Neuronal stem cell (in vitro differentiated cells): ENCODE results near the gene P2RX6.
"Not testable (repeated sequence)": the region's sequence is repeated elsewhere in the genome, so short reads cannot be mapped to it uniquely, and the experiment has no call there.

Source experiments
- DNase-seq: peaks from one replicate; pipeline ENCODE4 v3.0.0-alpha.2; 2013; ENCODE audit warnings: low spot score
- H2AFZ ChIP-seq: one replicate; pipeline ENCODE4 v1.6.1; 2013; ENCODE audit warnings: mild to moderate bottlenecking, low read length, inconsistent platforms
- H2AK5ac ChIP-seq: 2 replicates; pipeline ENCODE4 v1.6.1; 2013; ENCODE audit warnings: low read depth, mild to moderate bottlenecking, inconsistent platforms, low read length, moderate library complexity, mixed read lengths
- H2BK120ac ChIP-seq: 2 replicates; pipeline ENCODE4 v1.6.1; 2013; ENCODE audit warnings: low read depth, mild to moderate bottlenecking, inconsistent platforms, low read length, moderate library complexity, mixed read lengths
- H2BK12ac ChIP-seq: one replicate; pipeline ENCODE4 v1.6.1; 2013; ENCODE audit warnings: low read length, inconsistent platforms
- H2BK15ac ChIP-seq: 2 replicates; pipeline ENCODE4 v1.6.1; 2013; ENCODE audit warnings: mild to moderate bottlenecking, low read length, inconsistent platforms, mixed read lengths
- H2BK5ac ChIP-seq: one replicate; pipeline ENCODE4 v1.6.1; 2013; ENCODE audit warnings: inconsistent platforms, mild to moderate bottlenecking, low read length, moderate library complexity
- H3K14ac ChIP-seq: one replicate; pipeline ENCODE4 v1.6.1; 2013; ENCODE audit warnings: low read length, inconsistent platforms
- H3K18ac ChIP-seq: 2 replicates; pipeline ENCODE4 v1.6.1; 2013; ENCODE audit warnings: low read length, inconsistent platforms
- H3K23ac ChIP-seq: 2 replicates; pipeline ENCODE4 v1.6.1; 2013; ENCODE audit warnings: low read depth, mild to moderate bottlenecking, mixed read lengths, low read length, inconsistent platforms; ENCODE audit not compliant: poor library complexity
- H3K27ac ChIP-seq: replicated peaks from 3 replicates; pipeline ENCODE4 v1.5.1; 2013; ENCODE audit warnings: low read length, inconsistent platforms
- H3K27me3 ChIP-seq, 3 experiments: 2 replicates each; pipeline ENCODE4 v1.6.1; 2013; ENCODE audit warnings: low read length in 3 of 3, mild to moderate bottlenecking in 2 of 3, inconsistent platforms in 1 of 3, low read depth in 1 of 3, mixed read lengths in 1 of 3, moderate library complexity in 1 of 3; ENCODE audit not compliant: control insufficient read depth in 3 of 3, insufficient read depth in 3 of 3
- H3K36me3 ChIP-seq, 2 donors: replicated peaks in 1 of 2; 2 replicates each; pipeline ENCODE4 v1.6.1; 2013; ENCODE audit warnings: low read length in 2 of 2; ENCODE audit not compliant: control insufficient read depth in 2 of 2, insufficient read depth in 2 of 2
- H3K4ac ChIP-seq: 2 replicates; pipeline ENCODE4 v1.6.1; 2013; ENCODE audit warnings: inconsistent platforms, mild to moderate bottlenecking, low read length, moderate library complexity
- H3K4me1 ChIP-seq, 2 donors: 1 replicate in 1 of 2; 2 replicates in 1 of 2; pipeline ENCODE4 v1.6.1; 2013; ENCODE audit warnings: low read length in 2 of 2, low read depth in 1 of 2; ENCODE audit not compliant: control insufficient read depth in 2 of 2, insufficient read depth in 1 of 2
- H3K4me2 ChIP-seq: one replicate; pipeline ENCODE4 v1.6.1; 2013; ENCODE audit warnings: mild to moderate bottlenecking, low read length, inconsistent platforms; ENCODE audit not compliant: insufficient read depth, poor library complexity, severe bottlenecking
- H3K4me3 ChIP-seq, 2 donors: 2 replicates each; pipeline ENCODE4 v1.5.1; 2013; ENCODE audit warnings: low read length in 2 of 2, mild to moderate bottlenecking in 2 of 2, inconsistent platforms in 1 of 2, moderate library complexity in 1 of 2
- H3K79me1 ChIP-seq: one replicate; pipeline ENCODE4 v1.6.1; 2013; ENCODE audit warnings: low read depth, mild to moderate bottlenecking, inconsistent platforms, low read length, moderate library complexity
- H3K9ac ChIP-seq: one replicate; pipeline ENCODE4 v1.6.1; 2013; ENCODE audit warnings: mild to moderate bottlenecking, low read depth, low read length, inconsistent platforms; ENCODE audit not compliant: poor library complexity
- H3K9me3 ChIP-seq, 2 donors: replicated peaks in 1 of 2; 2 replicates each; pipeline versions ENCODE3 to v1.6.1; 2013; ENCODE audit warnings: low read length in 2 of 2, mild to moderate bottlenecking in 2 of 2, inconsistent platforms in 1 of 2, low read depth in 1 of 2, mixed read lengths in 1 of 2, moderate library complexity in 1 of 2; ENCODE audit not compliant: control insufficient read depth in 2 of 2, insufficient read depth in 1 of 2
- H4K8ac ChIP-seq: one replicate; pipeline ENCODE4 v1.6.1; 2013; ENCODE audit warnings: low read depth, mild to moderate bottlenecking, inconsistent platforms, low read length, moderate library complexity
- H4K91ac ChIP-seq: one replicate; pipeline ENCODE4 v1.6.1; 2013; ENCODE audit warnings: low read length, low read depth, mild to moderate bottlenecking, inconsistent platforms; ENCODE audit not compliant: poor library complexity
- WGBS, 2 donors: extraction: QIAGEN DNeasy Blood & Tissue Kit; methylation state at CpG; one replicate each; pipeline ENCODE4 v1.1.7; 2013; ENCODE audit warnings: missing lambda C conversion rate in 2 of 2, mixed read lengths in 1 of 2; ENCODE audit not compliant: insufficient read length in 2 of 2, insufficient replicate concordance in 1 of 2; ENCODE audit errors: extremely low coverage in 2 of 2; 5-methylcytosine and 5-hydroxymethylcytosine counted together

Gene P2RX6

GRCh38 chr22:21000987-21001600 lies 13.9 kb upstream of the P2RX6 start:
- peak overlapping the region; percentile 88 for H2BK5ac ChIP-seq
- H3K23ac ChIP-seq, result peak overlapping the region; percentile 96
- H3K27ac ChIP-seq, result peak overlapping the region; percentile 94
- H2BK12ac ChIP-seq, result peak overlapping the region; percentile 58
- H4K91ac ChIP-seq, result peak overlapping the region; percentile 77
- H3K4me3 ChIP-seq, result peak overlapping the region; percentile 71 to 96
- peak overlapping the region; percentile 92 for H2AFZ ChIP-seq
- H2BK120ac ChIP-seq, result peak overlapping the region; percentile 98
- H3K14ac ChIP-seq, result no peak overlapping the region
- H3K27me3 ChIP-seq, result no peaks in the 10 kb centered on the region
- peak overlapping the region; percentile 82 for H4K8ac ChIP-seq
- H3K18ac ChIP-seq, result peak overlapping the region; percentile 99
- H3K4ac ChIP-seq, result peak overlapping the region; percentile 60
- peak overlapping the region; percentile 97 for H2AK5ac ChIP-seq
- DNase-seq, result no peak
- peak overlapping the region; percentile 94 for H3K9ac ChIP-seq
- no CpG with 5 or more reads among the region's 26 CpGs for WGBS, 2 donors
- H3K4me2 ChIP-seq, result peak overlapping the region; percentile 95
- peaks cover 38 to 50% of the 10 kb centered on the region in 2 donors for H3K36me3 ChIP-seq
- peak overlapping the region; percentile 54 for H2BK15ac ChIP-seq
- peaks cover 15 to 21% of the 10 kb centered on the region in 2 donors for H3K4me1 ChIP-seq
- H3K9me3 ChIP-seq, result no peaks in the 10 kb centered on the region
- peaks cover 15% of the 10 kb centered on the region for H3K79me1 ChIP-seq

GRCh38 chr22:21001601-21002325 lies 13.2 kb upstream of the P2RX6 start, which contains the start of gene THAP7:
TSS of gene THAP7 (minus strand) at chr22:21002118. CDS start at chr22:21001911, 207 bp downstream.
- peak within 1 kb of the TSS; percentile 98 for H2BK120ac ChIP-seq
- peak within 1 kb of the TSS; percentile 98 for H3K4ac ChIP-seq
- H3K18ac ChIP-seq, result peak within 1 kb of the TSS; percentile 99
- H2AK5ac ChIP-seq, result peak within 1 kb of the TSS; percentile 97
- H3K9me3 ChIP-seq, result no peaks in the 10 kb centered on the region
- peak within 1 kb of the TSS; percentile 94 for H3K27ac ChIP-seq
- H3K27me3 ChIP-seq, result no peaks in the 10 kb centered on the region
- H3K4me2 ChIP-seq, result peak within 1 kb of the TSS; percentile 95
- H3K9ac ChIP-seq, result peak within 1 kb of the TSS; percentile 94
- H2AFZ ChIP-seq, result peak within 1 kb of the TSS; percentile 92
- DNase-seq, result peak; percentile 93
- H3K79me1 ChIP-seq, result peaks cover 14% of the 10 kb centered on the region
- peak within 1 kb of the TSS; percentile 77 for H4K91ac ChIP-seq
- H3K23ac ChIP-seq, result peak within 1 kb of the TSS; percentile 96
- H3K4me3 ChIP-seq, result peak within 1 kb of the TSS; percentile 71 to 96
- no CpG with 5 or more reads among the region's 83 CpGs for WGBS, 2 donors
- H4K8ac ChIP-seq, result peak within 1 kb of the TSS; percentile 82
- peak within 1 kb of the TSS; percentile 56 for H3K14ac ChIP-seq
- H2BK12ac ChIP-seq, result peak within 1 kb of the TSS; percentile 90
- H2BK5ac ChIP-seq, result peak within 1 kb of the TSS; percentile 88
- peaks cover 17 to 21% of the 10 kb centered on the region in 2 donors for H3K4me1 ChIP-seq
- peaks cover 34 to 46% of the 10 kb centered on the region in 2 donors for H3K36me3 ChIP-seq
- H2BK15ac ChIP-seq, result peak within 1 kb of the TSS; percentile 93

- no peak overlapping the region for H3K14ac ChIP-seq
- no peak overlapping the region for H3K18ac ChIP-seq
- peaks cover 22 to 40% of the 10 kb centered on the region in 2 donors for H3K36me3 ChIP-seq
- H2AFZ ChIP-seq, result no peak overlapping the region
- no peak overlapping the region for H2AK5ac ChIP-seq
- no peaks in the 10 kb centered on the region for H3K9me3 ChIP-seq
- no peak overlapping the region for H3K23ac ChIP-seq
- H3K9ac ChIP-seq, result no peak overlapping the region
- H3K4me1 ChIP-seq, result peaks cover 17 to 21% of the 10 kb centered on the region in 2 donors
- H3K4me2 ChIP-seq, result no peak overlapping the region
- no peak for DNase-seq
- H3K27ac ChIP-seq, result peak overlapping the region; percentile 22
- H3K27me3 ChIP-seq, result no peaks in the 10 kb centered on the region
- WGBS, 2 donors, result no CpG with 5 or more reads among the region's 4 CpGs
- no peak overlapping the region for H3K4ac ChIP-seq
- H4K8ac ChIP-seq, result no peak overlapping the region
- no peak overlapping the region for H2BK120ac ChIP-seq
- no peak overlapping the region for H4K91ac ChIP-seq
- peak overlapping the region in 1 of 2 donors; percentile 59 for H3K4me3 ChIP-seq
- no peak overlapping the region for H2BK12ac ChIP-seq
- peaks cover 13% of the 10 kb centered on the region for H3K79me1 ChIP-seq
- no peak overlapping the region for H2BK5ac ChIP-seq
- H2BK15ac ChIP-seq, result no peak overlapping the region
These were observed 11.2 kb upstream of the P2RX6 start for GRCh38 chr22:21003782-21004181.

GRCh38 chr22:21009208-21009607 lies 5.8 kb upstream of the P2RX6 start:
- H3K4me3 ChIP-seq, H3K79me1 ChIP-seq, H2BK120ac ChIP-seq, H3K27ac ChIP-seq, H3K14ac ChIP-seq, H2BK12ac ChIP-seq, H3K9ac ChIP-seq, H4K91ac ChIP-seq, DNase-seq, H3K4ac ChIP-seq, H3K9me3 ChIP-seq, H2BK15ac ChIP-seq, H2AK5ac ChIP-seq, H3K27me3 ChIP-seq, H2BK5ac ChIP-seq, H2AFZ ChIP-seq, H3K4me1 ChIP-seq, H4K8ac ChIP-seq, H3K18ac ChIP-seq, H3K4me2 ChIP-seq: not testable (repeated sequence)
- WGBS, 2 donors, result no CpG with 5 or more reads among the region's 13 CpGs
- H3K36me3 ChIP-seq, result peaks cover 4 to 22% of the 10 kb centered on the region in 2 donors
- H3K23ac ChIP-seq, result peak overlapping the region; percentile 33
